Psoas muscle (tissue), 8 donors: ENCODE data around the gene BCL6B. TPM values are rescaled to one million over a fixed set of nuclear protein-coding genes. Genes with fewer than 3 reads are reported as not detected.
A peak's percentile ranks its signal among the peaks of the same experiment; 100 is the strongest.

Source experiments
- ATAC-seq, 4 donors: fragments of 200-7000 bp; cut with Tn5 transposase; one replicate each; pipeline ENCODE4 v1.9.1; 2020; ENCODE audit warnings: moderate library complexity in 3 of 4, mild to moderate bottlenecking in 2 of 4
- DNase-seq, 2 donors: peaks; one replicate each; pipeline ENCODE4 v3.0.0-alpha.2; 2020
- H3K27ac ChIP-seq: fragments of 200-600 bp; one replicate; pipeline ENCODE4 v1.8.0; 2022
- H3K27me3 ChIP-seq, 3 donors: fragments of 200-600 bp in 1 of 3; one replicate each; pipeline versions ENCODE4 v1.6.1 to v1.8.0; 2013 to 2022; ENCODE audit warnings: low read length in 2 of 3, mild to moderate bottlenecking in 2 of 3, moderate library complexity in 1 of 3; ENCODE audit not compliant: insufficient read depth in 3 of 3
- H3K36me3 ChIP-seq, 2 donors: fragments of 200-600 bp in 1 of 2; one replicate each; pipeline versions ENCODE4 v1.6.1 to v1.8.0; 2013 to 2022; ENCODE audit warnings: low read depth in 1 of 2, mild to moderate bottlenecking in 1 of 2, moderate library complexity in 1 of 2; ENCODE audit not compliant: insufficient read depth in 1 of 2
- H3K4me1 ChIP-seq: fragments of 200-600 bp; one replicate; pipeline ENCODE4 v1.8.0; 2022
- H3K4me3 ChIP-seq: fragments of 200-600 bp; one replicate; pipeline ENCODE4 v1.8.0; 2022; ENCODE audit warnings: mild to moderate bottlenecking
- H3K9me3 ChIP-seq: fragments of 200-600 bp; one replicate; pipeline ENCODE4 v1.8.0; 2022
- WGBS, 3 donors: extraction: QIAGEN DNeasy Blood & Tissue Kit; methylation state at CpG; one replicate each; pipeline versions ENCODE4 v1.1.6 to v1.1.7; 2013; 5-methylcytosine and 5-hydroxymethylcytosine counted together
- intact Hi-C, 2 donors: fragments of 100-400 bp; cut with DNase I; formaldehyde crosslinking; loops; one replicate each; pipeline versions ENCODE4 v1.11.0 to v1.14.2; 2022
- polyA plus RNA-seq, 3 donors: library from polyadenylated mRNA; stranded (reverse); fragments of 200-250 nt; gene quantifications; one replicate each; pipeline ENCODE4 v1.2.3, GENCODE V29; 2013
- total RNA-seq, 4 donors: library from RNA; stranded (reverse); fragmentation: NEBNext Ultra II Directional in 2 of 4; extraction: Animal tissue kit (Norgen Biotek cat#: 25700) in 2 of 4; gene quantifications; one replicate each; pipeline versions ENCODE4 v1.2.1 to v1.2.4, GENCODE V29; 2021 to 2023
- TF ChIP-seq, protein P1 (sequence below): fragments of 200-600 bp; IDR thresholded peaks from one replicate; pipeline ENCODE4 v1.8.0; 2022; ENCODE audit warnings: antibody characterized with exemption
- donor health status: healthy with polysubstance abuse.
- donor health status: DM: no; HTN: no; CAD: no; lungs with moderate emphysema.
- donor health status: Bipolar disorder and iron deficiency.
- donor health status: healthy.
- donor health status: DM: yes; HTN: yes; CAD: no.
- donor health status: DM: no; HTN: no; CAD: no.
- donor health status: DM: no; HTN: no; CAD: no.
- donor health status: DM: yes; HTN: yes; CAD: no.

Gene BCL6B
- total and polyA plus RNA-seq, 7 donors, result 2.0 to 11.9 (median 6.1) TPM

DNA sequence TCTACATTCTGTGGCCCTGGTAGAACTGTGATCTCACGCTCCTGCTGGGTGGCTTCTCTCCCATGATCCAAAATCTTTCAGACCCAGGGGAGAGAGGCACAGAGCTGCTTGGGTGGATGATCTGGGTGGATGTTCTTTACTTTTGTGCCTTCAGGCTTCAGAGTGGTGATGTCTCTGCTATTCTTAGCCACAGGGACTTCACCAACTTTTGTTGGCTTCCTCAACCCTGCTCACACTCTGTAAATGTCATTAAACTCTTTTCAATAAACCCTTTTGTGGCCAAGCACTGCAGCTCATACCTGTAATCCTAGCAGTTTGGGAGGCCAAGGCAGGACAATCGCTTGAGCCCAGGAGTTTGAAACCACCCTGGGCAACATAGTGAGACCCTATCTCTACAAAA, 49.6 kb downstream of the BCL6B start:
- TF ChIP-seq, protein P1, sequence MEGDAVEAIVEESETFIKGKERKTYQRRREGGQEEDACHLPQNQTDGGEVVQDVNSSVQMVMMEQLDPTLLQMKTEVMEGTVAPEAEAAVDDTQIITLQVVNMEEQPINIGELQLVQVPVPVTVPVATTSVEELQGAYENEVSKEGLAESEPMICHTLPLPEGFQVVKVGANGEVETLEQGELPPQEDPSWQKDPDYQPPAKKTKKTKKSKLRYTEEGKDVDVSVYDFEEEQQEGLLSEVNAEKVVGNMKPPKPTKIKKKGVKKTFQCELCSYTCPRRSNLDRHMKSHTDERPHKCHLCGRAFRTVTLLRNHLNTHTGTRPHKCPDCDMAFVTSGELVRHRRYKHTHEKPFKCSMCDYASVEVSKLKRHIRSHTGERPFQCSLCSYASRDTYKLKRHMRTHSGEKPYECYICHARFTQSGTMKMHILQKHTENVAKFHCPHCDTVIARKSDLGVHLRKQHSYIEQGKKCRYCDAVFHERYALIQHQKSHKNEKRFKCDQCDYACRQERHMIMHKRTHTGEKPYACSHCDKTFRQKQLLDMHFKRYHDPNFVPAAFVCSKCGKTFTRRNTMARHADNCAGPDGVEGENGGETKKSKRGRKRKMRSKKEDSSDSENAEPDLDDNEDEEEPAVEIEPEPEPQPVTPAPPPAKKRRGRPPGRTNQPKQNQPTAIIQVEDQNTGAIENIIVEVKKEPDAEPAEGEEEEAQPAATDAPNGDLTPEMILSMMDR, result no peak
- intact Hi-C loops, result no loop called here
- 74 to 88% (median 79%) methylated on average over 2 of the region's 2 CpGs for WGBS, 3 donors
- Histone ChIP-seq H3K4me1 (no peaks in the 10 kb centered on the region), H3K36me3 (no peaks in the 10 kb centered on the region), H3K27me3 (peaks cover 0 to 3% (median 0%) of the 10 kb centered on the region in 3 donors), H3K4me3 (no peak overlapping the region), H3K27ac (no peak overlapping the region), H3K9me3 (no peaks in the 10 kb centered on the region)
- ATAC-seq, result no peak
- DNase-seq, result no peak

DNA sequence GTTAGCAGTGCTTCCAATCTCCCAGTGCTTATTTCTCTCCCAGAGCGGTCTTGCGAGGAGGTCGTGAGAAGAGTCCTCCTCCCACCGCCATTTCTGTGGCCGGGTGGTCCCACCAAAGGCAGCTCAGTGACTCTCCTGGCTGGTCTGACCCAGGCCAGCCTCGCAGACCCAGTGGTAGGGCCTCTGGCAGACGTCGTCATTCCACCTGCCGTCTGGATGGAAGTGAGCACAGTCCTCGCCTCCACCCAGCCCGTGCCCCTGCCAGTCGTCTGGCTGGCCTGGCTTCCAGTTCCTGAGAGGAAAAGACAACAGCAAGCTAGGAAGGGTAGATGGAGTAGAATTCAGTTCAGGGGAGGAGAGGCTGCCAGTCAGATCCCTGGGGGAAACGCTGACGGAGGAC, 52.1 kb downstream of the BCL6B start:
- TF ChIP-seq, protein P1, result no peak
- ATAC-seq (no peak), DNase-seq (no peak)
- Histone ChIP-seq H3K27me3 (no peaks in the 10 kb centered on the region), H3K9me3 (no peaks in the 10 kb centered on the region), H3K27ac (no peak overlapping the region), H3K4me1 (no peaks in the 10 kb centered on the region), H3K4me3 (no peak overlapping the region), H3K36me3 (no peaks in the 10 kb centered on the region)
- intact Hi-C loops, result loop anchor here in 1 of 2 donors (5.0 kb wide), 1 partner anchor 47 kb away; no protein-coding TSS in a partner anchor
- WGBS, 3 donors, result 63 to 73% (median 70%) methylated on average over 14 of the region's 14 CpGs

DNA sequence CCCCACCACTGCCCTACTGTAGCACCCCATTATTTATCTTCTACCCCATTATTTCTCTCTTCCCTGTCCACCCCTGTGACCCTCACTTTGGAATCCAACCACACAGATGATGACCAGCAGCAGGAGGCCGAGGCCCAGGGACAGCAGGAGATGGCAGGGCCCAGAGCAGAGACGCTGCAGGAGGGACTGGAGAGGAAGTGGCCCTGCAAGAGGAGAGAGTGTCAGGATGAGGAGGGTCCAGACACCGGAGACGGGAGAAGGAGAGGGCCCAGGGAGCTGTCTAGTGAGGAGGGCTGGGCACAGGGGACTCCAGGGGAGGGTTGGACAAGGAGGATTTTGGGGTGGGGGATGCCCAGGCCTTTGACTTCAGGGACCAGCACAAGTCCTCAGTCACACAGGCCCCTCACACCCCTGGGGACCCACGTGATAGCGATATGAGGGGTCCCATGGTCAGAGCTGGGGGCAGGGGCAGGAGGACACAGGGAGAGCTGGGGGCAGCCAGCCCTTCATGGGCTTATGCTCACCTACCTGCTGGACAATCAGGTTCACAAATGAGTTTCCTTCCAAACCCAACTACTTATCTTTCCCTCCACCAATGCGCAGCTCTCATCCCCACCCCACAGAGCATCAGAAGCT, 55.2 kb downstream of the BCL6B start:
- TF ChIP-seq, protein P1, result no peak
- no peak overlapping the region for H3K27ac ChIP-seq
- intact Hi-C loops, result loop anchor here in 1 of 2 donors (5.0 kb wide), 1 partner anchor 44 kb away; no protein-coding TSS in a partner anchor
- ATAC-seq, result no peak
- peaks cover 0 to 8% (median 3%) of the 10 kb centered on the region in 3 donors for H3K27me3 ChIP-seq
- H3K9me3 ChIP-seq, result no peaks in the 10 kb centered on the region
- H3K4me1 ChIP-seq, result no peaks in the 10 kb centered on the region
- DNase-seq, result no peak
- WGBS, 3 donors, result 88 to 92% (median 90%) methylated on average over 7 of the region's 7 CpGs
- no peaks in the 10 kb centered on the region for H3K36me3 ChIP-seq
- no peak overlapping the region for H3K4me3 ChIP-seq

DNA sequence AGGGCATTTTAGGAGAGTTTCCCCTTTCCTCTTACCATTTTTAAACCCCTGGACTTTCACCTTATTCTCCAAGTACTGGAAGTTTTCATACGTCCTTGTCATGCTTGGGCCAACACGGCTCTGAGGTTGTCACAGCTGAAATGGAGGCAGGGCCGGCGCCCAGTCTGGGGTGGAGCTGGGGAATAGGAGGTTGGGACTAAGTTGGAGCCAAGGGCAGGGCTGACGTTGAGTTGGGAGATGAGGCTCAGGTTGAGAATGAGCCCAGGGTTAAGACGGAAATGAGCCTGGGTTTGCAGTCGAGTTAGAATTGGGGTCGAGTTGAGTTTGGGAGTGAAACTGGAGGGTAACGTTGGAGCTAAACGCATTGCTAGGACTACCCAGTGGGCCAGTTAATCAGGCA, 55.9 kb downstream of the BCL6B start:
- Histone ChIP-seq H3K4me1 (no peaks in the 10 kb centered on the region), H3K36me3 (no peaks in the 10 kb centered on the region), H3K4me3 (peak overlapping the region; percentile 18), H3K27ac (no peak overlapping the region), H3K27me3 (peaks cover 0 to 8% (median 3%) of the 10 kb centered on the region in 3 donors), H3K9me3 (no peaks in the 10 kb centered on the region)
- TF ChIP-seq, protein P1, result no peak
- ATAC-seq (no peak), DNase-seq (no peak)
- intact Hi-C loops, result loop anchor here in 1 of 2 donors (5.0 kb wide), 1 partner anchor 44 kb away; no protein-coding TSS in a partner anchor
- WGBS, 3 donors, result 86 to 93% (median 90%) methylated on average over 10 of the region's 10 CpGs

Other genes starting within 250 kb of the BCL6B start
- gene FBXO39, start 246.8 kb upstream of the BCL6B start, total RNA-seq, result under 1 TPM in 2 of 4 donors, not detected in 2; 0.30 to 0.34 TPM
- under 1 TPM in 2 of 3 donors, not detected in 1; 0.01 to 0.18 TPM for gene FBXO39, start 246.8 kb upstream of the BCL6B start, polyA plus RNA-seq
- gene TEKT1, start 191.3 kb upstream of the BCL6B start, total RNA-seq, result not detected
- not detected for gene TEKT1, start 191.3 kb upstream of the BCL6B start, polyA plus RNA-seq
- gene ALOX12, start 27.0 kb upstream of the BCL6B start, total RNA-seq, result not detected
- gene ALOX12, start 27.0 kb upstream of the BCL6B start, polyA plus RNA-seq, result under 1 TPM in 1 of 3 donors, not detected in 2; 0.03 TPM
- 100 to 1,000 TPM; 113 to 148 (median 139) TPM for gene RNASEK, start 10.4 kb upstream of the BCL6B start, total RNA-seq
- gene RNASEK, start 10.4 kb upstream of the BCL6B start, polyA plus RNA-seq, result 100 to 1,000 TPM; 233 to 321 (median 236) TPM
- gene SLC16A13, start 13.0 kb downstream of the BCL6B start, total RNA-seq, result 1 to 10 TPM in 1 of 4 donors, under 1 TPM in 3; 0.57 to 1.5 (median 0.72) TPM
- gene SLC16A13, start 13.0 kb downstream of the BCL6B start, polyA plus RNA-seq, result under 1 TPM; 0.17 to 0.40 (median 0.40) TPM
- gene SLC16A11, start 21.0 kb downstream of the BCL6B start, total RNA-seq, result under 1 TPM in 2 of 4 donors, not detected in 2; 0.36 to 0.42 TPM
- gene SLC16A11, start 21.0 kb downstream of the BCL6B start, polyA plus RNA-seq, result 1 to 10 TPM in 1 of 3 donors, under 1 TPM in 2; 0.34 to 1.2 (median 0.77) TPM
- gene CLEC10A, start 57.2 kb downstream of the BCL6B start, total RNA-seq, result 1 to 10 TPM; 1.9 to 4.9 (median 2.4) TPM
- gene CLEC10A, start 57.2 kb downstream of the BCL6B start, polyA plus RNA-seq, result 1 to 10 TPM in 1 of 3 donors, under 1 TPM in 2; 0.69 to 2.4 (median 0.87) TPM
- under 1 TPM in 2 of 4 donors, not detected in 2; 0.34 to 0.62 TPM for gene ASGR2, start 91.8 kb downstream of the BCL6B start, total RNA-seq
- under 1 TPM in 2 of 3 donors, not detected in 1; 0.04 to 0.25 TPM for gene ASGR2, start 91.8 kb downstream of the BCL6B start, polyA plus RNA-seq
- under 1 TPM in 2 of 4 donors, not detected in 2; 0.26 to 0.39 TPM for gene ASGR1, start 156.3 kb downstream of the BCL6B start, total RNA-seq
- gene ASGR1, start 156.3 kb downstream of the BCL6B start, polyA plus RNA-seq, result under 1 TPM; 0.08 to 0.23 (median 0.21) TPM
- 1 to 10 TPM; 3.2 to 8.9 (median 5.8) TPM for gene DLG4, start 196.8 kb downstream of the BCL6B start, total RNA-seq
- 1 to 10 TPM; 1.5 to 5.8 (median 1.8) TPM for gene DLG4, start 196.8 kb downstream of the BCL6B start, polyA plus RNA-seq
- gene ACADVL, start 196.9 kb downstream of the BCL6B start, total RNA-seq, result 1,000 to 10,000 TPM in 3 of 4 donors, 100 to 1,000 TPM in 1; 987 to 1,310 (median 1,099) TPM
- gene ACADVL, start 196.9 kb downstream of the BCL6B start, polyA plus RNA-seq, result 1,000 to 10,000 TPM in 1 of 3 donors, 100 to 1,000 TPM in 2; 538 to 1,030 (median 946) TPM
- gene DVL2, start 211.5 kb downstream of the BCL6B start, total RNA-seq, result 10 to 100 TPM; 11.4 to 19.6 (median 13.8) TPM
- gene DVL2, start 211.5 kb downstream of the BCL6B start, polyA plus RNA-seq, result 10 to 100 TPM; 10.0 to 22.1 (median 10.0) TPM
- 10 to 100 TPM; 20.9 to 28.8 (median 27.7) TPM for gene PHF23, start 216.4 kb downstream of the BCL6B start, total RNA-seq
- gene PHF23, start 216.4 kb downstream of the BCL6B start, polyA plus RNA-seq, result 10 to 100 TPM; 24.0 to 43.3 (median 29.4) TPM
- 100 to 1,000 TPM; 447 to 492 (median 481) TPM for gene GABARAP, start 219.4 kb downstream of the BCL6B start, total RNA-seq
- gene GABARAP, start 219.4 kb downstream of the BCL6B start, polyA plus RNA-seq, result 100 to 1,000 TPM; 344 to 569 (median 510) TPM
- gene CTDNEP1, start 228.7 kb downstream of the BCL6B start, total RNA-seq, result 100 to 1,000 TPM; 208 to 332 (median 254) TPM
- gene CTDNEP1, start 228.7 kb downstream of the BCL6B start, polyA plus RNA-seq, result 100 to 1,000 TPM; 171 to 281 (median 196) TPM
- 10 to 100 TPM; 55.7 to 87.0 (median 74.8) TPM for gene ELP5, start 229.2 kb downstream of the BCL6B start, total RNA-seq
- gene ELP5, start 229.2 kb downstream of the BCL6B start, polyA plus RNA-seq, result 100 to 1,000 TPM in 1 of 3 donors, 10 to 100 TPM in 2; 50.4 to 104 (median 86.0) TPM
- gene CLDN7, start 239.4 kb downstream of the BCL6B start, total RNA-seq, result 1 to 10 TPM in 2 of 4 donors, under 1 TPM in 1, not detected in 1; 0.57 to 1.0 (median 1.0) TPM
- 1 to 10 TPM in 1 of 3 donors, under 1 TPM in 2; 0.48 to 1.1 (median 0.83) TPM for gene CLDN7, start 239.4 kb downstream of the BCL6B start, polyA plus RNA-seq